HUES64 (cell line): ENCODE data around the gene MMP17.
"Not testable (repeated sequence)": the region's sequence is repeated elsewhere in the genome, so short reads cannot be mapped to it uniquely, and the experiment has no call there.

Source experiments
- H3K27ac ChIP-seq: 2 replicates; pipeline ENCODE4 v1.7.0; 2013; ENCODE audit warnings: low read depth, low read length, inconsistent platforms
- H3K27me3 ChIP-seq: 2 replicates; pipeline ENCODE4 v1.6.1; 2013; ENCODE audit warnings: mild to moderate bottlenecking, low read length; ENCODE audit not compliant: insufficient read depth
- H3K36me3 ChIP-seq: 2 replicates; pipeline ENCODE4 v1.6.1; 2013; ENCODE audit warnings: mild to moderate bottlenecking, low read length; ENCODE audit not compliant: insufficient read depth
- H3K4me1 ChIP-seq: 2 replicates; pipeline ENCODE4 v1.6.1; 2013; ENCODE audit warnings: mild to moderate bottlenecking, low read length, moderate library complexity; ENCODE audit not compliant: insufficient read depth
- H3K4me3 ChIP-seq: 2 replicates; pipeline ENCODE4 v1.5.1; 2013; ENCODE audit warnings: mild to moderate bottlenecking, low read length, moderate library complexity
- H3K9ac ChIP-seq: 2 replicates; pipeline ENCODE4 v1.6.1; 2013; ENCODE audit warnings: mild to moderate bottlenecking, low read depth, low read length
- H3K9me3 ChIP-seq: 2 replicates; pipeline ENCODE4 v1.6.1; 2013; ENCODE audit warnings: low read depth, low read length; ENCODE audit not compliant: insufficient read depth
- WGBS: fragments of 150-250, 120-280 bp; methylation state at CpG from one replicate; pipeline ENCODE4 v1.1.7; 2013; ENCODE audit warnings: missing lambda C conversion rate; 5-methylcytosine and 5-hydroxymethylcytosine counted together

The MMP17 gene

DNA sequence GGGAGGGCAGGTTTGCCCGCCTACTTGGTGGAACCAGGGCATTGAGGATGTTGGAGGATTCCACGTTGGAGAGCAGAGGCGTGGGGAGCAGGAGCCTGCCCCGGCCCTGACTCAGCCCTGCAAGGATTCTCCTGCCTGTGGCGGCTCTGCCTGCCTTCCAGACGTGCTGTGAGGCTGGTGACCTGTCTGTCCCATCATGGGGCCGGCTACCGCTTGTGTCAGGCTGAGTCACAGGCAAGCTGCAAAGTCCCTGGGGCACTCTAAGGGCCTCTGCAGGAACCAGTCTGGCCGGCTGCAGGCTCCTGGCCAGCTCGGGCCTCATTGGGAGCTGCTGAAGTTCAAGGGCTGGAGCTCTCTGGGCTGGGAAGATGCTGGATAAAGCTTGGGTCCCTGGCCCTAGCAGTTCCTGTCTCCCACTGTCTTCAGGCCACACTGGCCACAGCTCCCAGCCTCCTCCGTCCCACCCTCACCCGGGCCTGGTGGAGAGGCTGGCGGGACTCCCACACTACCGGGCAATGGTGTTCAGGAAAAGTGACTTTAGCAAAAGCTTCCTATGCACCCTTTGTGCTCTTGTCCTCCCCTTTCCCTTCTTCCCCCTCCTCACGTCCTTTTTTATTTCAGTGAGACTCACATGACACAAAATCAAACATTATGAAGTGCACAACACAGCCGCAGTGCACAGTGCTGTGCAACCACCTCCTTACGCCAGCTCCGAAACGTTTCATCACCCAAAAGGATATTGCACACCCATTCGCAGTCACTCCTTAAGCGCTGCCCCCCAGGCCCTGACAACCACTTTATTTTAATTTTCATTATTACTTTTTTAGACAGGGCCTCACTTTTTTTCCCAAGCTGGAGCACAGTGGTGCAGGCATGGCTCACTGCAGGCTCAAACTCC, 44.2 kb downstream of the MMP17 start:
- WGBS: 77% methylated on average over 21 of the region's 21 CpGs
- Histone ChIP-seq H3K9ac (no peak overlapping the region), H3K27me3 (no peaks in the 10 kb centered on the region), H3K27ac (no peak overlapping the region), H3K4me3 (no peak overlapping the region), H3K4me1 (no peaks in the 10 kb centered on the region), H3K9me3 (no peaks in the 10 kb centered on the region), H3K36me3 (no peaks in the 10 kb centered on the region)

- Histone ChIP-seq H3K27ac (no peak overlapping the region), H3K4me1 (peaks cover 5% of the 10 kb centered on the region; the same call in 1 of the 2 replicates), H3K36me3 (no peaks in the 10 kb centered on the region), H3K27me3 (no peaks in the 10 kb centered on the region), H3K4me3 (no peak overlapping the region), H3K9ac (no peak overlapping the region), H3K9me3 (no peaks in the 10 kb centered on the region)
- 94% methylated on average over 21 of the region's 21 CpGs for WGBS
Measured at GRCh38 chr12:131873293-131873692, 45.1 kb downstream of the MMP17 start.

- 94% methylated on average over 6 of the region's 6 CpGs for WGBS
Measured at GRCh38 chr12:131874972-131875371, 46.8 kb downstream of the MMP17 start.

DNA sequence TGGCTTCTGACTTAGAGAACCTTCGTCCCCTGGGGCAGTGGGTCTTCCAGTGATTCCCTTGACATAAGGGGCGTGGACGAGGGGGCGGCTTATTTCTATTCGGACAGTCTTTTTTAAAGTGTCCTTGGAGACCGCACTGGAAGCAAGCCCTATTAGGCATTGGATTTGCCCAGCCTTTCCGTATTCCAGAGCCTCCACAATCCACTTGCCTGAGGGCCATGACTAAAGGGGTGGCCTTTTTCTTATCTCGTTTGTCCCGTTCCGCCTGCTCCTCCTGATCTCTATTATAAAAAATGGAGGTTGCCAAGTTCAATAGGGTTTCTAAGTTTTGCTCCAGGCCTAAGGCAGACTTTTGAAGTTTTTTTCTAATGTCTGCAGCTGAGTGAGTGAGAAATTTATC, 49.0 kb downstream of the MMP17 start:
- not testable (repeated sequence) for H3K9ac ChIP-seq, H3K4me3 ChIP-seq, H3K9me3 ChIP-seq, H3K27me3 ChIP-seq, H3K36me3 ChIP-seq, H3K27ac ChIP-seq
- H3K4me1 ChIP-seq: peaks cover 29% of the 10 kb centered on the region
- 91% methylated on average over 10 of the region's 10 CpGs for WGBS

More at GRCh38 chr12:131874972-131875371, 46.8 kb downstream of the MMP17 start:
- H3K9ac ChIP-seq, H3K9me3 ChIP-seq, H3K4me3 ChIP-seq, H3K27me3 ChIP-seq, H3K27ac ChIP-seq, H3K36me3 ChIP-seq: not testable (repeated sequence)
- H3K4me1 ChIP-seq: peaks cover 20% of the 10 kb centered on the region; the same call in 1 of the 2 replicates

DNA sequence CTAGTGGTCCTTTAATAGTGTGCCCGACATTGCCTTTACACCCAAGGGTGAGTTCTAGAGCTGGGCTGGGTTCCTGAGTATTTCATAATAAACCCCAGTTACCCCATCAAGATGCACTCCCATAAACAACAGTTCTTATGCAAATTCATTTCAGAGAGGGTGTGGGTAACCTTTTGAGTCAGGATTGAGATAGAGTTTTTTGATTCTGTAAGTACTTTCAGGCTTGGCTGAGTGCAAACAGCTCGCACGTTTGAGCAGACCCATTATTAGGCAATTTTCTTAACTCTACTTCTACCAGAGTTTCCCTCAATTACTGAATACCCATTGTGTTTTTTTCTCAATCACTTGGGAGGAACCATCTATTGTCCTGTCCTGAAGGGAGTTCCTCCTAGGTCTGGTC, 50.2 kb downstream of the MMP17 start:
- not testable (repeated sequence) for H3K9ac ChIP-seq, H3K27me3 ChIP-seq, H3K9me3 ChIP-seq, H3K36me3 ChIP-seq, H3K27ac ChIP-seq, H3K4me3 ChIP-seq
- peaks cover 29% of the 10 kb centered on the region for H3K4me1 ChIP-seq
- 48% methylated on average over 3 of the region's 3 CpGs for WGBS

GRCh38 chr12:131882804-131883520, 54.8 kb downstream of the MMP17 start:
- Histone ChIP-seq H3K36me3 (no peaks in the 10 kb centered on the region), H3K27ac (no peak overlapping the region), H3K4me1 (peaks cover 28% of the 10 kb centered on the region), H3K27me3 (no peaks in the 10 kb centered on the region), H3K9ac (no peak overlapping the region), H3K9me3 (0 out of 2 replicates have a peak, but pooled peaks cover 4% of the 10 kb centered on the region), H3K4me3 (no peak overlapping the region)
- WGBS: 88% methylated on average over 16 of the region's 16 CpGs

- H3K9ac ChIP-seq: no peak overlapping the region
- no peaks in the 10 kb centered on the region for H3K36me3 ChIP-seq
- peaks cover 22% of the 10 kb centered on the region for H3K4me1 ChIP-seq
- H3K4me3 ChIP-seq: no peak overlapping the region
- 96% methylated on average over 4 of the region's 4 CpGs for WGBS
- H3K9me3 ChIP-seq: 0 out of 2 replicates have a peak, but pooled peaks cover 4% of the 10 kb centered on the region
- no peak overlapping the region for H3K27ac ChIP-seq
- H3K27me3 ChIP-seq: no peaks in the 10 kb centered on the region
Measured at GRCh38 chr12:131883521-131883900, 55.3 kb downstream of the MMP17 start.

- WGBS: 95% methylated on average over 8 of the region's 8 CpGs
- H3K4me1 ChIP-seq, H3K4me3 ChIP-seq, H3K9me3 ChIP-seq, H3K27ac ChIP-seq, H3K27me3 ChIP-seq, H3K9ac ChIP-seq, H3K36me3 ChIP-seq: not testable (repeated sequence)
Measured at GRCh38 chr12:131885076-131885475, 56.9 kb downstream of the MMP17 start.

GRCh38 chr12:131885543-131886057, 57.4 kb downstream of the MMP17 start:
- Histone ChIP-seq H3K27me3 (no peaks in the 10 kb centered on the region), H3K27ac (no peak overlapping the region), H3K9ac (no peak overlapping the region), H3K9me3 (0 out of 2 replicates have a peak, but pooled peaks cover 4% of the 10 kb centered on the region), H3K4me3 (no peak overlapping the region), H3K36me3 (no peaks in the 10 kb centered on the region), H3K4me1 (peaks cover 4% of the 10 kb centered on the region; the same call in 1 of the 2 replicates)
- 96% methylated on average over 6 of the region's 7 CpGs for WGBS

GRCh38 chr12:131891722-131892121, 63.5 kb downstream of the MMP17 start:
- H3K27me3 ChIP-seq, H3K9ac ChIP-seq, H3K4me1 ChIP-seq, H3K27ac ChIP-seq, H3K4me3 ChIP-seq, H3K36me3 ChIP-seq, H3K9me3 ChIP-seq: not testable (repeated sequence)
- WGBS: 86% methylated on average over 8 of the region's 8 CpGs
